Esophagus muscularis mucosa (tissue), 4 donors: ENCODE measurements around the gene DACT3. TPM values are rescaled to one million over a fixed set of nuclear protein-coding genes. Genes with fewer than 3 reads are reported as not detected.
"Not testable (repeated sequence)": the region's sequence is repeated elsewhere in the genome, so short reads cannot be mapped to it uniquely, and the experiment has no call there.

ENCODE experiments used
- DNase-seq: peaks from one replicate; pipeline ENCODE4 v3.0.0-alpha.2; 2017; ENCODE audit errors: extremely low spot score
- H3K27ac ChIP-seq, 4 donors: fragments of 200-600 bp; sonication (generic); replicated peaks in 1 of 4; 1 replicate in 3 of 4; 2 replicates in 1 of 4; pipeline ENCODE4 v1.5.1; 2016 to 2019; ENCODE audit warnings: mild to moderate bottlenecking in 1 of 4
- H3K27me3 ChIP-seq, 4 donors: fragments of 200-600 bp; sonication (generic); one replicate each; pipeline versions ENCODE4 v1.5.1 to v1.6.0; 2016 to 2019
- H3K36me3 ChIP-seq, 4 donors: fragments of 200-600 bp; sonication (generic); one replicate each; pipeline ENCODE4 v1.5.1; 2016 to 2019
- H3K4me1 ChIP-seq, 4 donors: fragments of 200-600 bp; sonication (generic); one replicate each; pipeline ENCODE4 v1.5.1; 2016 to 2019
- H3K4me3 ChIP-seq, 4 donors: fragments of 200-600 bp; sonication (generic); 1 replicate in 2 of 4; 2 replicates in 2 of 4; pipeline ENCODE4 v1.5.1; 2016 to 2019; ENCODE audit warnings: mild to moderate bottlenecking in 4 of 4, moderate library complexity in 1 of 4
- H3K9me3 ChIP-seq, 4 donors: fragments of 200-600 bp; sonication (generic); 1 replicate in 3 of 4; 2 replicates in 1 of 4; pipeline ENCODE4 v1.5.1; 2016 to 2019
- CTCF ChIP-seq, 3 experiments: fragments of 200-600 bp in 2 of 3; fragments of 450-650 bp in 1 of 3; sonication (generic) in 2 of 3; IDR thresholded peaks; one replicate each; pipeline ENCODE4 v1.5.1; 2017 to 2019; ENCODE audit warnings: antibody characterized with exemption in 3 of 3, mild to moderate bottlenecking in 2 of 3, moderate library complexity in 1 of 3
- EP300 ChIP-seq: sonication (generic); formaldehyde crosslinking; IDR thresholded peaks from one replicate; pipeline ENCODE4 v1.6.1; 2017; ENCODE audit warnings: antibody characterized with exemption
- POLR2A ChIP-seq: fragments of 450-650 bp; IDR thresholded peaks from one replicate; pipeline ENCODE4 v1.6.1; 2017; ENCODE audit warnings: antibody characterized with exemption, moderate library complexity, mild to moderate bottlenecking, low read depth
- POLR2AphosphoS5 ChIP-seq, 2 donors: sonication (generic); formaldehyde crosslinking; IDR thresholded peaks; one replicate each; pipeline ENCODE4 v1.6.1; 2017; ENCODE audit warnings: antibody characterized with exemption in 2 of 2
- WGBS: methylation state at CpG from one replicate; pipeline ENCODE4 v1.1.5; 2018; 5-methylcytosine and 5-hydroxymethylcytosine counted together
- intact Hi-C: fragments of 100-400 bp; cut with DNase I; formaldehyde crosslinking; loops from one replicate; pipeline ENCODE4 v1.15.1; 2023
- total RNA-seq, 4 donors: library from RNA; depleted of rRNA; stranded (reverse); fragments of >200 nt; gene quantifications; one replicate each; pipeline versions ENCODE4 v1.1.0 to v1.2.1, GENCODE V29; 2016

DACT3 gene
- total RNA-seq, 4 donors from 2014 or later, result 46.7 to 119 (median 65.1) TPM

- Histone ChIP-seq H3K36me3 (no peaks in the 10 kb centered on the region), H3K27me3 (peaks cover 0 to 3% (median 0%) of the 10 kb centered on the region in 4 donors), H3K4me1 (peaks cover 24 to 52% (median 45%) of the 10 kb centered on the region in 4 donors), H3K4me3 (no peak overlapping the region), H3K27ac (no peak overlapping the region), H3K9me3 (no peaks in the 10 kb centered on the region)
- intact Hi-C loops, result no loop called here
- DNase-seq, result no peak
- TF ChIP-seq CTCF (IDR thresholded peaks at IDR 0.05) (no peak), POLR2A (no peak), POLR2AphosphoS5 (IDR thresholded peaks at IDR 0.05) (no peak), EP300 (no peak)
- 82% methylated on average over 15 of the region's 15 CpGs for WGBS
Measured at GRCh38 chr19:46629546-46630025, 31.4 kb downstream of the DACT3 start.

GRCh38 chr19:46628970-46629369 lies 32.0 kb downstream of the DACT3 start:
- H3K36me3 ChIP-seq, H3K27me3 ChIP-seq, H3K4me3 ChIP-seq, DNase-seq, H3K9me3 ChIP-seq, H3K27ac ChIP-seq, intact Hi-C loops: not testable (repeated sequence)
- H3K4me1 ChIP-seq, result peaks cover 22 to 52% (median 45%) of the 10 kb centered on the region in 4 donors
- whole genome bisulfite sequencing, result 93% methylated on average over 7 of the region's 7 CpGs

DNA sequence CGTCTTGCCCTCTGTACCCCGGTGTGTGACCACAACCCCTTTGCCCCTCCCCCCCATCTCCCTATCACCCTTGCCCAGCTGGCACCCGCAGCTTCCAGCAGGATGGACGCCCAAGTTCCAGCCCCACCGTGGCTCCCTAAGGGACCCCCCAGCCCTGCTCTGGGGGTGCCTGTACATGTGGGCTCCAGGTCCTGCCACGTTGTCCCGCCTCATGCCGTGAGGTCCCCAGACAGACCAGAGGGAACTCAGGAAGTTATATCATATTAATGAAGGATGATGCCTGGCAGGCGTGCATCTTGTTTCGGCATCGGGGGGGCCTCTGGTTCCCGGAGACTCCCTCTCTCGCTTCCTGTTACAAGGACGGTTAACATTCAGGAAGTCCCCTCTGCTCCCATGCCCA lies 34.5 kb downstream of the DACT3 start:
- no peaks in the 10 kb centered on the region for H3K36me3 ChIP-seq
- H3K4me3 ChIP-seq, result no peak overlapping the region
- peaks cover 19 to 62% (median 55%) of the 10 kb centered on the region in 4 donors for H3K4me1 ChIP-seq
- no peak for DNase-seq
- WGBS, result 68% methylated on average over 13 of the region's 14 CpGs
- intact Hi-C loops, result no loop called here
- H3K27ac ChIP-seq, result peak overlapping the region; percentile 71 to 85 (median 80)
- H3K9me3 ChIP-seq, result no peaks in the 10 kb centered on the region
- no peaks in the 10 kb centered on the region for H3K27me3 ChIP-seq
- TF ChIP-seq POLR2A (no peak), EP300 (no peak), CTCF (IDR thresholded peaks at IDR 0.05) (no peak), POLR2AphosphoS5 (IDR thresholded peaks at IDR 0.05) (no peak)

- Histone ChIP-seq H3K4me1 (peaks cover 24 to 64% (median 59%) of the 10 kb centered on the region in 4 donors), H3K27ac (peak overlapping the region; percentile 71 to 85 (median 80)), H3K27me3 (no peaks in the 10 kb centered on the region), H3K4me3 (no peak overlapping the region), H3K9me3 (no peaks in the 10 kb centered on the region), H3K36me3 (no peaks in the 10 kb centered on the region)
- WGBS, result 79% methylated on average over 12 of the region's 12 CpGs
- TF ChIP-seq EP300, result no peak
- TF ChIP-seq CTCF (IDR thresholded peaks at IDR 0.05), result no peak
- TF ChIP-seq POLR2A, result no peak
- intact Hi-C loops, result no loop called here
- DNase-seq, result no peak
Measured at GRCh38 chr19:46625731-46626130, 35.3 kb downstream of the DACT3 start.

DNA sequence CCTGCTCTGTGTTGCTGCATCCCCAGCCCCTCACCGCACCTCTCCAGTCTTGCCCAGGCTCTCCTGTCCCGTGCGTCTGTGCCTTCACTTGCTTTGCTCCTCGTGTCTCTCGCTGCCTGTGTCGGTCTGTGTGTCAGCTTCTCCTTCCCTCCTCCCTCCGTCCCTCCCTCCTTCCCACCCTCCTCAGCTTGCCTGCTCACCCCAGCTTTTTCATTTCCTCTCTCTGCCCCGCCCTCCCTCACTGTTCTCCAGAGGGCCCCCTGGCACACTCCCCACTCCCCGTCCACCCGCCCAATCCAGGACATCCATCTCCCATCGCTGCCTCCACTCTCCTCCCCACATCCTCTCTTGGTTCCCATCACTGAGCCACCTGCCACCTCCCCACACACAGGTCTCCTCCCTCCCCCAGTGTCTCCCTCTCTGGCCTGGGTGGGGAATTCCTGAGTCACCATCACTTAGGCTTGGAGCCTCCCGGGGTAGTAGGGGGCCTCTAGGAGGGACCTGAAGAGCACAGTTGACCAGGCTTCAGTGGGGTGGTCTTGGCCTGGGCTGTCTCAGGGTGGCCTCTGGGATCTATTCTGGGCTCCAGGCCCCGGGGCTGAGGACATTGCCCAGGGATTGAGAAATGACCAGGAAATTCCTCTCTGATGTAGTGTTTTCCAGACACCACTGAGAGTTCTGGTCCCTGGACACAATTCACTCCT lies 35.9 kb downstream of the DACT3 start, which contains the start of gene PTGIR:
Gene PTGIR, minus strand, starts transcription at position 132 of the 704 bp plus-strand sequence. CDS start 864 bp downstream, outside the sequence.
- Histone ChIP-seq H3K9me3 (no peaks in the 10 kb centered on the region), H3K27me3 (no peaks in the 10 kb centered on the region), H3K36me3 (no peaks in the 10 kb centered on the region), H3K4me1 (peaks cover 31 to 70% (median 65%) of the 10 kb centered on the region in 4 donors), H3K27ac (peak within 1 kb of the TSS; percentile 71 to 85 (median 80)), H3K4me3 (peak within 1 kb of the TSS; percentile 19 to 48 (median 28))
- TF ChIP-seq POLR2AphosphoS5 (IDR thresholded peaks at IDR 0.05), result peak; percentile 15 to 69
- peak; percentile 32 for TF ChIP-seq EP300
- no peak for TF ChIP-seq CTCF (IDR thresholded peaks at IDR 0.05)
- intact Hi-C loops, result no loop called here
- DNase-seq, result peak; percentile 95
- 31% methylated on average over 13 of the region's 13 CpGs for whole genome bisulfite sequencing
